ENCODE results near the gene SERPIND1.
A peak's percentile ranks its signal among the peaks of the same experiment; 100 is the strongest.
"Not testable (repeated sequence)": the region's sequence is repeated elsewhere in the genome, so short reads cannot be mapped to it uniquely, and the experiment has no call there.

The SERPIND1 gene

DNA sequence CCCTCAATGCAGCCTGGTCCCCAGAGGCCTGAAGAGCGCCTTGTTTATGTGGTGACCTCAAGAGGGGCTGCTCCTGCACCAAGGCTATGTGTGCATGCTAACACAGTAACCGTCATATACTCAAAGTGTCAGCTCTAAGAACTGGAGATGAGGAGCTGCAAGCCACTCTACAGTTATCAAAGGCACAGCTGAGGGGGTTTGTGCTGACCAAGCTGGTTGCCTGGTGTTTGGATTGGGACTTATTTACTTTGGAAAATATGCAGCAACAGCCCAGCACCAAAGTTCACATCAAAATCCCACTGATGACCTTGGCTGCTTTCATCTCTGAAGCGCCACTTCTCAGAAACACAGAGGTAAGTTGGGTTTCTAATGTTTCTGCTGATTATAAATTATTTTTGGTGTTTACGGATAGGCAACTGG is at the start of gene SERPIND1:
SERPIND1 (plus strand) TSS at position 321 of the 420 bp plus-strand sequence. CDS start 5,200 bp downstream, outside the sequence.
- no peak for FAIRE-seq

- no peak for FAIRE-seq
These were observed 49.0 kb upstream of the SERPIND1 start for GRCh38 chr22:20724676-20725454.

DNA sequence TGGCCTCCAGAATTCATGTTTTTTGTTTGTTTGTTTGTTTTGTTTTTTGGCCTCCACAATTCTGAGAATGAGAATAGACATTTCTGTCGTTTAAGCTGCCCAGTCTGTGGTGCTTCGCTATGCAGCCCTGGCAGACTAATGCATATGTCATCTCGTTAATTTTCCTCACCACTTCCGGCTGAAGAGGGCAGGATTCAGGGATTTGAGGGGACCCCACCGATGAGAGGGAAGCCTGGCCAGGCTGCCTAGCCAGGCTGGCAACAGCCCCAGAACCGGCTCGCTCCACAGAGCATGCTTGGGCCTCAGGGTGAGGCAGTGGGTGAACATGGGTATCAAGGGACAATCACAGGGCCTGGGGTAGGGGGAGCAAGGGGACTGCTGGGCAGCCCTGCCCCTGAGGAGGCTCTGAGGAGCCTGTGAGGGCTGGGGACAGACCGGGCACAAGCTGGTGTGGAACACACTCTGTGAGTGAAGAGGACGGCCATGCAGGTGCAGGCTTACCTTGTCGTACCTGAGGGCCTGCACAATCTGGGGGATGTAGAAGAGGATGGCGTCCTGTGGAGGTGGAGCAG is 47.8 kb upstream of the SERPIND1 start:
- no peak for FAIRE-seq

DNA sequence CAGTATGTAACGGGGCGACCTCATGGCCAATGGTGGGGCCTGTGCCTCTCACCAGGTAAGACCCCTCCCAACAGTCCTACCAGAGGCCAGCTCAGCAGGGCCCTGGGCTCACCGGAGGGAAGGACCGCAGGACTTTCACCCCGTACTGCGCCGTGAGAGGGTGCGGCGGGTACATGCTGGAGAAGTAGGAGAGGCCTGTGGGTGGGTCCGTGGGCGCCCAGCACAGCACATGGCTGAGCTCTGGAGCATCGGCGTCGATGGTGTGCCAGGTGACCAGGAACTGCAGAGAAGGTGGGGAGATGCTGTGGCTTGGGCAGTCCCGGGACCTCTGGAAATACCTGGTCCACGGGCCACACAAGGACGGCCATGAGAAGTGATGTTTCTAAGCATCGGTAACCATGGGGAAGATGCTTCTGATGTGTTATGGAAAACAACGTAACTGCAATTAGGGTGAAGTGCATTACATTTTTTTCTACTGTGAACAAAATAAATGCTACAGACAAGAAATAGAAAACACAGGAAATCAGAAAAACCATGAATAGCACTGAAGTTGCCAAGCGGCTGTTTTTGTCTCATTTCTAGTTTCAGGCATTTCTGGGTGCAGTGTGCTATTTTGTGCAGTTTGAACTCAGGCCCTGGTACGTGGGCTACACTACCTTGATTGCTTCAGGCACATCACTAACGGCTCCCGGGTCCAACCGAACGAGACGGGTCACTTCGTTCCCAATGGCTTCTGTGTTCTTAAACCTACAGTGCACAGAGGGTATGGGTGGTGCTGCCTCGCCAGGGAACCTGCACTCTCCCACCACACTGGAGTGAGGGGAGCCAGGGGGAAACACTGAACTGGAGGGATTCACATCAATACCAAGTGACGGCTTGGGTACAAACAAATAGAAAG is 46.5 kb upstream of the SERPIND1 start:
- FAIRE-seq = no peak

- FAIRE-seq = no peak
These were observed 45.3 kb upstream of the SERPIND1 start for GRCh38 chr22:20728523-20729190.

DNA sequence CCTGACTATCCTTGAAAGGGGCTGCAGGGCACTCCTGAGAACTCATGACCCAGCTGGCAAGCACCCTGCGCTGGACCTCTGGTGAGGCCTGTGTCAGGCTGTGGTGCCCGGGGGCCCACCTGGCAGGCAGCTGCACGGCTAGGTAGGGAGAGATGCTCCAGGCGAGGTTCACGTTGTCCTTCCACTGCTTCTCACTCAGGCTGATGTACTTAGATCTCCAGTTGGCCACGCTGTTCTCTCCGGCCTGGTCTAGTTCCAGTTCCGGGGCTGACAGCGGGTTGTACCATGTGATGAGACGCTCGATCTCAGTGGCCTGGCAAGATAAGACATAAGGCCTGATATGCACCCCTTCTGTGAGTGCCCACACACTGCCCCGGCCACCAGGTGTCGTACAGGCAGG is 44.7 kb upstream of the SERPIND1 start:
- no peak for FAIRE-seq

GRCh38 chr22:20732431-20732830 is 41.5 kb upstream of the SERPIND1 start:
- not testable (repeated sequence) for FAIRE-seq

- not testable (repeated sequence) for FAIRE-seq
These were observed 38.4 kb upstream of the SERPIND1 start for GRCh38 chr22:20735356-20736162.

GRCh38 chr22:20736891-20737290 is 37.0 kb upstream of the SERPIND1 start:
- FAIRE-seq = not testable (repeated sequence)

DNA sequence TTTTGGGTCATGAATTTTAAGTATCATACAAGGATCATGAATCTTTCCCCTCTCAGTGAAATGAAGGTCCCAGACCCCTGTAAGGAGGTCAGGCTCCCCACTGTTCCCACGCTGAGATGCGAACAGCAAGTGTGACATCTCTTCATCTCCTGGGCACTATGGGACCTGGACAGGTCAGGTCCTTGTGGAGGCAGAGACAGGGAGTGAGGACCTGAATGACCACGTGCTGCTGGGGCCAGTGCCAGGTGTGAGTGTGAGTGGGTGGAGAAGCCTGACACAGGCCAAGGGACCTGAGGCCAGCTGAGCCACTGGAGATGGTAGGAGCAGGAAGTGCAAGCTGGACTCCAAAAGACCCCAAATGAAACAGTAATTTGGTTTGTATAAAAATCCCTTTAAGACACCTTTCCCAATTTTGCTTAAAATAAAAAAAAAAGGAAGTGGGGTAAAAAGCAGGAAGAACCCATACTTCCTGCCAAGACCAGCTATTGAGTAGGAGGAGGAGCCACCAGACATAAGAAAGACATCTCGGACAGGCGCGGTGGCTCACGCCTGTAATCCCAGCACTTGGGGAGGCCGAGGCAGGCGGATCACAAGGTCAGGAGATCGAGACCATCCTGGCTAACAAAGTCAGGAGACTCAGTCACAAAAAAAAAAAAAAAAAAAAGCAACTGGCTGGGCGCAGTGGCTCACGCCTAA is 35.4 kb upstream of the SERPIND1 start:
- FAIRE-seq = no peak

DNA sequence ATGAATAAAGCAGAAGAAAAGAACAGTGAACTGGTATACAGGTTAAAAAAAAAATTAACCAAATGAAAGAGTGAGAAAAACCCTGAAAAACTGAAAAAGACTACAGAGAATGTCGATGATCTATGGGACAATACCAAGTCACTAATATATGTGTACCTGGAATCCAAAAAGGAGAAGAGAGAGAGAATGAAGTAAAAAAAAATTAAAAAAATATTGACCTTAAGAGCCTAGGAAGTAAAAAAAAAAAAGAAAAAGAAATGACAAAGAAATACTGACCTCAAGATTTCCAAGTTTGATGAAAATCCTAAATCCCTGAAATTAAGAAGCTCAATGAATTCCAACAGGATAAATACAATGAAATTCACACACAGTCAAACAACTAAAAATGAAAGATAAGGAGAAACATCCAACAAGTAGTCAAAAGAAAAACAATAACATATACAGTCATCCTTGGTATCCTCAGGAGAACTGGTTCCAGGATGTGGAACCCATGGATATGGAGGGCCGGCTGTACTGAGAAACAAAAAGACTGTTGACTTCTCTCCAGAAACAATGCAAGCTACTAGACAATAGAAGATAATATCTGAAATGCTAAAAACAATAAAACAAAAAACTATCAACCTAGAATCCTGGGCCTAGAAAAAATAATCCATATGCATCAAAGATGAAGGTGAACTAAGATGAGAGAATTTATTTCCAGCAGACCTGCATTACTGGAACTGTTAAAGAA is 33.5 kb upstream of the SERPIND1 start:
- no peak for FAIRE-seq

DNA sequence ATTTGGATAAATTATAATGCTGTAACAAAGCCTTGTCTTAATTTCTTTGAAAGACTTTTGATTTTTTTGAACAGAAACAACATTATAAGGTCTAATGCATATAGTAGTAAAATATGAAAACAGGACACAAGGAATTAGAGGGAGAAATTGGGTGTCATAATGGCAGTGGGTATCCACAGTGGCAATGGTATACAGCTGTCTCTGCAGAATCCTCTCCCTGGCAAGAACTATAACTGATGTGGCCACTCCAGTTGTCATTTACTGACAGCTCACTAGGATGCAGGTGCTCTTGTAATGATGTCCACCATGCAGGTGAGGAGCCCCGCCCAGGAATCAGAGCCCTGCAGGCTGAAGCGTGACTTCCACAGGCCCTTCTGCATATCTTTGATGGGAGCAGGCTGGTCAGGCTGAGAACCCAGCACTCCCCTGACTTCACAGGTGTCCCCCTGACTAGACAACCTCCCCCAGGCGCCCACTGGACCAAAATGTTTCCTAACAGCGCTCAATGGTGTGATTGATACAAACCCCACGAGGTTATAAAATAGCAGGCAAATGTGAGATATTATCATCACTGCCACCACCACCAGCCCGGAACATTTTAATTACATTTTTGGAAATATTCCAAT is 32.8 kb upstream of the SERPIND1 start:
- no peak for FAIRE-seq

- peak; percentile 31 for FAIRE-seq
These were observed 32.0 kb upstream of the SERPIND1 start for GRCh38 chr22:20741634-20742581.

- FAIRE-seq = no peak
These were observed 31.1 kb upstream of the SERPIND1 start for GRCh38 chr22:20742764-20743163.

- FAIRE-seq = no peak
These were observed 29.5 kb upstream of the SERPIND1 start for GRCh38 chr22:20744456-20744855.

DNA sequence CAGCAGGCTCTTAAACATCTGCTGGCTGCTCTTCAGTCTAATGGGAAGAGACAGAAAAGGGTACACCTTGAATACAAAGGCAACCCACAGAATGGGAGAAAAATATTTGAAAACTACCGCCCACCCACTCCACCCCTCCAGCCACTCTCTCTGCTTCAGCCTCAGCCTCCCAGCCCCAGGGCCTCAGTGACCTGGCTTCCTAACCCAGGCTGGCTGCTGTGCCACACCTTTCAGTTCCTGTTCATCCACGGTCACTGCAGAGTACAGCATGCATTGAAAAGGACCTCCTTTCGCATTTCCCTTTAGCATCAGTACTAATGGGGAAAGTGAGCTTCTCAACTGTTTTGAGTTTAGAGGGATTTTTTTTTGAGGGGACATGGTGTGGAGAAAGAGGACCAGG is 28.8 kb upstream of the SERPIND1 start:
- no peak for FAIRE-seq

- FAIRE-seq = no peak
These were observed 27.3 kb upstream of the SERPIND1 start for GRCh38 chr22:20746431-20747189.

DNA sequence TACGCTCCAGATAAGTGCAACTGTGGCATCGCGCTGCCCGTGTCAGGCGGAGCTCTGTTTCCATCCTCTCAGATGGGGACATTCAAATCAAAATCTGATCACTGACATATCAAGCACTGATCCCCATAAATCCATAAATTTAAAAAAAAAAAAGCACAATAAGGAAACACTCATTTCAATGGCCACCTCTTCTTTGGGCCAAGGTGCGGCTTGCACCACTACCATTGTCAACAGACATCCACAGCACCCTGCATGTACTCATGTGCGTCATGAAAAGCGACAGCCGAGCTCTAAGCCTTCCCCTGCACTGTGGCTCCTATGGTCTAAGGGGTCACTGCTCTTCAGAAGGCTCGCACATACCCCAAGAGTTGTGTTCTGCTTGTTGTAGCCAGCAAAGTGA is 26.7 kb upstream of the SERPIND1 start:
- no peak for FAIRE-seq

All from TTC549 (cell line).